ENCODE measurements around the gene SPNS2. TPM values are rescaled to one million over a fixed set of nuclear protein-coding genes. Genes with fewer than 3 reads are reported as not detected.

Gene SPNS2
- total RNA-seq, 3 donors from 2014 or later: 9.2 to 24.5 (median 11.0) TPM

DNA sequence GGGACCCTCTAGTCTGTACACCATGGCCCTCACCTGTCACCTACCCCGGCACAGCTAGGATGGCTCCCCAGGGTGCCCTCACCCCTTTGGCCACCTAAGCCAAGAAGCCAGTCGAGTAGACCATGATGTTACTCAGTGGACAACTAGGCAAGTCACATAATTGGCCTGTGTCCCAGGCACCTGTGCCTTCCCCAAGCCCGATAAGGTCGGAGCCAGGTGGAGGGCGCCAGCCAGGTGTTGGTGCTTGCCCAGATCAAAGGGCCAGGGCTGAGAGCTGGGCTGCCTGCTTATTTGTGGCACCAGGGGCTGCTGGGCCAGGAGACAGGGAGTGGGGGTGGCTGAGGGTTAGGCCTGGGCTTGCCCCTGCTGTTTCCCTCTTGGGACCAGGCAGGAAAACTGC is 16.8 kb downstream of the SPNS2 start:
- H3K4me3 ChIP-seq: no peak overlapping the region
- no peaks in the 10 kb centered on the region for H3K9me3 ChIP-seq
- H3K4me1 ChIP-seq (ENCODE audit: low read depth): no peaks in the 10 kb centered on the region
- DNase-seq: peak in 1 of 3 donors; percentile 16
- intact Hi-C loops (cut with DNase I, micrococcal nuclease): no loop called here
- TF ChIP-seq, protein P1, sequence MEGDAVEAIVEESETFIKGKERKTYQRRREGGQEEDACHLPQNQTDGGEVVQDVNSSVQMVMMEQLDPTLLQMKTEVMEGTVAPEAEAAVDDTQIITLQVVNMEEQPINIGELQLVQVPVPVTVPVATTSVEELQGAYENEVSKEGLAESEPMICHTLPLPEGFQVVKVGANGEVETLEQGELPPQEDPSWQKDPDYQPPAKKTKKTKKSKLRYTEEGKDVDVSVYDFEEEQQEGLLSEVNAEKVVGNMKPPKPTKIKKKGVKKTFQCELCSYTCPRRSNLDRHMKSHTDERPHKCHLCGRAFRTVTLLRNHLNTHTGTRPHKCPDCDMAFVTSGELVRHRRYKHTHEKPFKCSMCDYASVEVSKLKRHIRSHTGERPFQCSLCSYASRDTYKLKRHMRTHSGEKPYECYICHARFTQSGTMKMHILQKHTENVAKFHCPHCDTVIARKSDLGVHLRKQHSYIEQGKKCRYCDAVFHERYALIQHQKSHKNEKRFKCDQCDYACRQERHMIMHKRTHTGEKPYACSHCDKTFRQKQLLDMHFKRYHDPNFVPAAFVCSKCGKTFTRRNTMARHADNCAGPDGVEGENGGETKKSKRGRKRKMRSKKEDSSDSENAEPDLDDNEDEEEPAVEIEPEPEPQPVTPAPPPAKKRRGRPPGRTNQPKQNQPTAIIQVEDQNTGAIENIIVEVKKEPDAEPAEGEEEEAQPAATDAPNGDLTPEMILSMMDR (IDR thresholded peaks at IDR 0.05): no peak
- no peaks in the 10 kb centered on the region for H3K36me3 ChIP-seq (ENCODE audit: low read depth)
- ATAC-seq: peak; percentile 57

DNA sequence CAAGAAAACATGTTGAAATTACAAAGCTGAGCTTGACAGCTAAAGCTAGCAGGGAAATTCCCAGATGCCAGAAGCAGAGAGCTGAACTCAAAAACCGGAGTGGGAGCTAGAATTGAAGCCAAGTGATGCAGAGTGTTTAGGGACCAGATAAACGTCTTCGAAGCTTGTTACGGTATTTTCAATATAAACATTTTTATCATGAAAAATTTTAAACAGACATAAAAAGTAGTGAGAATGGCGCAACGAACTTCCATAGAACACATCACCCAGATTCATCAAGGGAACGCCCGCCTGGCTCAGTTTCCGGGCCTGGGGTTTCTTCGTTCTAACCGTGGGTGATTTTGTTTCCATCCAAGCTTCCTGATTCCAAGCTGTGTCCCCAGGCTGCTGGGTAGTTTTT is 18.1 kb downstream of the SPNS2 start:
- DNase-seq (no peak), ATAC-seq (no peak)
- TF ChIP-seq, protein P1 (IDR thresholded peaks at IDR 0.05): no peak
- no peaks in the 10 kb centered on the region for H3K36me3 ChIP-seq (ENCODE audit: low read depth)
- H3K9me3 ChIP-seq: no peaks in the 10 kb centered on the region
- H3K4me3 ChIP-seq: no peak overlapping the region
- intact Hi-C loops (cut with DNase I, micrococcal nuclease): no loop called here
- H3K4me1 ChIP-seq (ENCODE audit: low read depth): no peaks in the 10 kb centered on the region

GRCh38 chr17:4518901-4519300 is 20.2 kb downstream of the SPNS2 start:
- DNase-seq (no peak), ATAC-seq (no peak)
- Histone ChIP-seq H3K9me3 (no peaks in the 10 kb centered on the region), H3K4me1 (ENCODE audit: low read depth) (no peaks in the 10 kb centered on the region), H3K4me3 (no peak overlapping the region), H3K36me3 (ENCODE audit: low read depth) (no peaks in the 10 kb centered on the region)
- TF ChIP-seq, protein P1 (IDR thresholded peaks at IDR 0.05): no peak
- intact Hi-C loops (cut with DNase I, micrococcal nuclease): no loop called here

- intact Hi-C loops (cut with DNase I, micrococcal nuclease): no loop called here
- Histone ChIP-seq H3K4me3 (no peak overlapping the region), H3K4me1 (ENCODE audit: low read depth) (no peaks in the 10 kb centered on the region), H3K9me3 (no peaks in the 10 kb centered on the region), H3K36me3 (ENCODE audit: low read depth) (no peaks in the 10 kb centered on the region)
- DNase-seq (no peak), ATAC-seq (no peak)
- TF ChIP-seq, protein P1 (IDR thresholded peaks at IDR 0.05): no peak
Measured at GRCh38 chr17:4519361-4519788, 20.7 kb downstream of the SPNS2 start.

DNA sequence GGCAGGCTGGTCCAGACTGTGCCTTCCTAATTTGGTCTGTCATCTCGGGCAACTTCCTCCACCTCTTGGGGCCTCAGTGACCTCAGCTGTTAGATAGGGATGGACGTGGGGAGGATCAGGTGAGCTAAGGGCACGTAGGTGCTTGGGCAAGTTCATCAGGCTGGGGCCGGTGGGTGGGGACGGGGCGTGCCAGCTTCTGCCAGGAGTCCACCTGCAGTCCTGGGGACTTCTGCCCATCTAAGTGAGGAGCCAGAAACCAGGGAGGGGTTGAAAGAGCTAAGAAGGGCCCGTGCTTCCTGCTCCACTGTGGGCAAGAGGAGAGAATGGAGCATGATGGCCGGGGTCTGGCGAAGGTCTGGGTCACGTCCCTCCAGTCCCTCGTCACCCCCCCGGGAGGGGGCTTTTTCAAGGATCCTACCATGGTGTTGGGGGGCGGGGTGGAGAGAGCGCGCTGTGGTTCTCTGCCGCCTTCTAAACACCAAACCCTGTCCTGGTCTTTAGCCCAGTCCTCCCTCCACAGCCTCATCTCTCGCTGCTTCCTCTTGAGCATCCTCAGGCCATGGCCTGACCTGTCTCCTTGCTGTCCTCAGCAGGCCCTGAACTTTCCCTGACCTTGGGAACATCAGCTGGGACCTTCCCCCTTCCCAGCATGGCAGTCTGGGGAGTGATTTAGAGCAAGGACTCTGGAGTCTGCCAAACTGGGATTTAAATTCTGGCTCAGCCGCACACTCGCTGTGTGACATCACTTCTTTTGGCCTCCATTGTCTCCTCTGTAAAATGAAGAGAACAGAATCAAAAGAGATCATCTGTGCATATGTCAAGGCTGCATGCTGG is 21.6 kb downstream of the SPNS2 start:
- Histone ChIP-seq H3K4me3 (no peak overlapping the region), H3K4me1 (ENCODE audit: low read depth) (no peaks in the 10 kb centered on the region), H3K9me3 (no peaks in the 10 kb centered on the region), H3K36me3 (ENCODE audit: low read depth) (no peaks in the 10 kb centered on the region)
- TF ChIP-seq, protein P1 (IDR thresholded peaks at IDR 0.05): no peak
- ATAC-seq (no peak), DNase-seq (no peak)
- intact Hi-C loops (cut with DNase I, micrococcal nuclease): no loop called here
